Stimulated activated CD8-positive, alpha-beta memory T cell treated with anti-CD3 and anti-CD28 coated beads, Interleukin-7, amount 100 ng/mL, for 1 hour (primary cell): ENCODE measurements around the gene ZCCHC24.

Source experiments
- DNase-seq, 2 donors: peaks; one replicate each; pipeline ENCODE4 v3.0.0-alpha.2; 2020; ENCODE audit warnings: low read depth in 2 of 2

ZCCHC24 gene

DNA sequence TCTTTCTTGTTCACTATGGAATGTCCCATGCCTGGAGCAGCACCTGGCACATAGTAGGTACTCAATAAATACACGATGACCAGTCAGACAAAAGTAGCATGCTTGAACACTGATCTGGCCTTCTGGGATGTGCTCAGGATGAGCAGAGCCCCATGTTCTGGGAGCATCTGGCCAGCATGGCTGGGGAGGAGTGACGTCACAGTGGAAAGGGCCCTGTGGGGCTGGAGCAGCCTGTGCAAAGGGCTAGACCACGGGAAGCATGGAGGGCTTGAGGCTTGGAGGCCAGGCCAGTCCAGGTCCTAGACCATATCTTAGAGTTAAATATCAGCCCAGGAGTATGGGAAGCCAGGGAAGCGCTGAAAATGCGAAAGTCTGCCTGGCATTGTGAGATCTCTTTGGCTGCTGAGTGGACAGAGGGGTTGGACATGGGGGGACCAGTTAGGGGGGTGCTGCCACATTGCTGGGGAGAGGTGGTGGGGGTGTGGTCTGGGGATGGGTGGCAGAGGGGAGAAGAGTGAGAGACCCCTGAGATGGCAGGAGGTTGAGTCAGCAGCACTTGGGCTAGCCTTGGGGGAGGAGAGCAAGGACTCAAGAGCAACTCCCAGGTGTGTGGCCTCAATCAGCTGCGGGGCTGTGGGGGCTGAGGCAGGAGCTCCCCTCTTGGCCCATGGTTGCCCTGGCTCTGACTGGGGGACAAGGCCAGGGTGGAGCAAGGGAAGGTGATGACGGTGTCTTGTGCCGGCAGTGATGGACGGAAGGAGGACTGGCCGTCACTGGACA lies 34.9 kb downstream of the ZCCHC24 start:
- DNase-seq, result no peak

DNA sequence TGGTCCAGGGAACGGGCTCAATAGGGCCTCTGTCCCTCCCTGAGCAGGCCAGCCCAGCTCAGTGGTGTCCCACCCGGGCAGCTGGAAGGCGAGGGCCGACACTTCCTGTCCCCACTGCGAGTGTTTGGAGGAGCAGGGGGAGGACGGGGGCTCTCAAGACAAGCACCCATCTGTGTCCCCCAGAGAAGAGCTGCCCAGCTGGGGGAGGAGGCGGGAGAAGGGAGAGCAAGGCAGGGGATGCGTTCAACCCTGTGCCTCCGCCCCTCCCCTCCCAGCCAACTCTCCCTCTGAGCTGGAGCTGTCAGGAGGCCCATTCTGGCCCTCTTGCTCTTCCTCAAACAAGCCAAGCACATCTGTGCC lies 35.7 kb downstream of the ZCCHC24 start:
- DNase-seq, result no peak

DNA sequence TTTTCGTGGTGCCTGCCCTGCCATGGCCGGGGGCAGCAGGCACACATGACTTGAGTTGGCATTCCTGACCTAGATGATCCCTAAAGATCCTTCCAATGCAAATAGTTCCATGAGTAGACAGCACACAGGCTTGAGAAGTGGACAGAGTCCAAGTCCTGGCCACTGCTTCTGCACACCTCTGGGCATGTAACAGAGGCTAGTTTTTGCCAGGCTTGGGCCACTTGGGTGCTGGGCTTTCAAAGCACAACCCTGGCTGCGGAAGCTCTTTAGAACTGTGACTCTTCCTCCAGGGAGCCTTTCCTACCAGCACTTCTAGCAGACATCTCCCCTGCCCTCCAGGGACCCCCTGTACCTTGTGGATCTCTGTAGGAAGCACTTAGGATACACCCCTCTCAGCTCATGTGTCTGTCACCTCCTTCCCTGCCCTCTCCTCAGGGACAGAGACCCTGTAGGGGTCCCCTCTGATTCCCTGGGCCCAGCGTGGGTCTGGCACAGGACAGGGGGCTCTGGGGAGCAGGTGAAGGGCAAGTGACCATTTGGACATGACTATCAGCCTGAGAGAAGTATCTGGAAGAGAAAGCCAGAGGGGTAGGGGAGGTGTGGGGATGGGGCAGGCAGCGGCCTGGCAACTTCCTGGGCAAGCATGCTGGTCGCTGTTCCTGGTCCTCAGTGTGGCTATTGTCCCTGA lies 36.2 kb downstream of the ZCCHC24 start:
- no peak for DNase-seq

DNA sequence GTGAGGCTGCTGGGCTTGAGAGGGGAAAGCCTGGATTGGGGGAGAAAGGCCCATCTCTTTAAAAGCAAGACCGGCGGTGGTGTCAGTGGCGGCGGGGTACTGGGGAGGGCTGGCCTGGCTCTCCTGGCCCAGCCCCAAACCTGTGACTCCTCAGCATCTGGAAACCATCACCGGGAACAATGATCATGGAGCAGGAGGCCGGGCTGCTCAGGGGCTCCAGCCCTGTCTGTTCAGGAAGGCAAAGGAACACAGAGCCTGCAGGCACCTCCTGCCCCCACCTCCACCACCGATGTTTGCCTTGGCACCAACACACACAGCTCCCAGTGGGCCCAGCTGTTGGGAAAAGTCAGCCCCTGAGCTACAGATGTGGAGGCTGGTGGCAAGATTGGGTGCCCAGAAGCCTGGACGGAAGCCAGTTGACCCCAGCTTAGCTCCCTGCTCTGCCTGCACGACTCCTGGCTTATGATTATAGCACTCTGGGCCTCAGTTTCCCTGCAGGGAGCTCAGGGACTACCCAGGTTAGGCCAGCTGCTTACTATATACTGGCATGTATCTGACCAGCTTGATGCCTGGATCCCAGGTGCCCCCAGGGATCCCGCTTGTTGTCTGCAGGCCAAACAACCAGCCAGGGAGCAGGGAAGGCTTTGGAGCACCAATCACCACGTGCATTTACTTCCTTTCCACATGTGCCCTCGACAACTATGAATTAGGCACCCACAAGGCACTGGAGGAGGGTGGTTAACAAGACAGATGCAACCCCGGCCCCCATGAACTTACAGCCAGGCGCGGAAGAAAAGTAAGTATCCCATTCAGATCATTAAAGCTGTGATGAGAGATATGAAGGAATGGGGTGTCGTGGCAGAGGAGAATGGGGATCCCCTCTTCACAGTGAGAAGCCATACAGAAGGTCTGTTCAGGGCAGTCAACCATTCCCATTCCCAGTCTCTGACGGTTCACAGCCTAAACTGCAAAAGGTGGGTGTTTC lies 37.3 kb downstream of the ZCCHC24 start:
- no peak for DNase-seq

DNA sequence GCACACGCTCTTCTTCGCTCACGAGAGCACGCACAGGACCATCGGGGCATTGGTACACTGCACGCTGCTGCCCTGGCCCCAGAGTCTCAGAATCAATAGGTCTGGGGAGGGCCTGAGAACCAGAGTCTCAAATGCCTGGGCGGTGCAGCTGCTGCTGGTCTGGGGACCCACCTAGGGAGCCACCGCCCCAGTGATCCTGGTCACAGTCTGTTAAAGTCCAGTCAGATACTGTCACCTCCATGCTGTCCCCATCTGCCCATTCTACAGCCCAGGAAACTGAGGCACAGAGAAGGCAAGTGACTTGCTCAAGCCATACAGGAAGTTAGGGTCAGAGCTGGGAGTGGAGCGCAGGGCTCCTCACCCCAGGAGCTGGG lies 38.0 kb downstream of the ZCCHC24 start:
- no peak for DNase-seq

DNA sequence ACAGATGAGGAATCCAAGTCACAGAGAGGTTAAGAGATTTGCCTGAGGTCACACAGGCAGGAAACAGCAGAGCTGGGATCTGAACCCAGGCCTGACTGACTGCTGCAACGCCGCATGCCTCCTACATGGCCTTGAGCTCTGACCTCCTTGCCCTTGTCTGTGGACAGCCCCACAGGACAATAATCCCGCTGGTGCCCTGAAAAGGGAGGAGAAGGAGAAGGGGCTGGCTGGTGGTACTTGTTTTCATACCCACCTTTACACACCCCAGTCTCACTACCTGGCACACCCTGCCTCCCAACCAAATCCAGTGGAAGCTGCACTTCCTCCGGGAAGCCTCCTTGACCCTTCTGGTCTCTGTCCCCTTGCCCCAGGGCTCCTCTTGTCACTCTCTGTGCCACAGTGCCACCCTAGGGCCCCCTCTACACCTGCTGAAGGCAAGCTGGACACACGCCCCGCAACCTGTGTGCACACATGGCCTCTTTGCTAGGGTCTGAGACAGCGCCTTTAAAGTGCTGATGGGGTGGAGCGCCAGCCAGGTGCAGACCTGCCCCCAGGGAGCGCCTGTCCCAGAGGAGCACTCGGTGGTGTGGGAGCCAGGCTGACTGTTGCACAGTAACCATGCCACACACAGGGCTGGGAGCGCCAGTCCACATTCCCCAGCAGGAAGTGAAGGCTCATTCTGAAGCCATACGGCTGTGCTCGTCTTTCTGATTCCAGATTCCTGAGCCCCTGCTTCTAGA lies 38.6 kb downstream of the ZCCHC24 start:
- no peak for DNase-seq

DNA sequence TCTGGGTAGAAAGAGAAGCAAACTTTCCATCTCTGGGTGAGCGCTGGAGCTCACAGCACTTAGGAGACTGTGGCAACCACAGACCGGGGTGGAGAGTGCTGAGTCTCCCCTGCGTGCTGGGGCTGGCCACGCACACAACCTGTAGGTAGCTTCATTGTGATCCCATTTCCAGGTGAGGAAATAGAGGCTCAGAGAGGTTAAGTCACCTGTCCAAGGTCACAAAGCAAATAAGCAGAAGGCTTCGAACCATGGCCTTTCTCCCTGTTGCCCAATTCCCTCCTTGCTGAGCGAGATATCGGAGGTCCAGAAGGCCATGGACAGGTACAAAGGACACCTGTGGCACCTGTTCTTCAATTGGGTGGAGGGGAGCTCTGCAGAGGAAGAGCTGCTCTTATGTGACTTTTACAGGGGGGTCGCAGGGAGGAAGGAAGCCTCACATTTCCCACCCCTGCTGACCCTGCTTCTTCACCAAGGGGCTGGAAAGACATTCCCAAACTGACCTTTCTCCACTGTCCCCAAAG lies 39.4 kb downstream of the ZCCHC24 start:
- no peak for DNase-seq

DNA sequence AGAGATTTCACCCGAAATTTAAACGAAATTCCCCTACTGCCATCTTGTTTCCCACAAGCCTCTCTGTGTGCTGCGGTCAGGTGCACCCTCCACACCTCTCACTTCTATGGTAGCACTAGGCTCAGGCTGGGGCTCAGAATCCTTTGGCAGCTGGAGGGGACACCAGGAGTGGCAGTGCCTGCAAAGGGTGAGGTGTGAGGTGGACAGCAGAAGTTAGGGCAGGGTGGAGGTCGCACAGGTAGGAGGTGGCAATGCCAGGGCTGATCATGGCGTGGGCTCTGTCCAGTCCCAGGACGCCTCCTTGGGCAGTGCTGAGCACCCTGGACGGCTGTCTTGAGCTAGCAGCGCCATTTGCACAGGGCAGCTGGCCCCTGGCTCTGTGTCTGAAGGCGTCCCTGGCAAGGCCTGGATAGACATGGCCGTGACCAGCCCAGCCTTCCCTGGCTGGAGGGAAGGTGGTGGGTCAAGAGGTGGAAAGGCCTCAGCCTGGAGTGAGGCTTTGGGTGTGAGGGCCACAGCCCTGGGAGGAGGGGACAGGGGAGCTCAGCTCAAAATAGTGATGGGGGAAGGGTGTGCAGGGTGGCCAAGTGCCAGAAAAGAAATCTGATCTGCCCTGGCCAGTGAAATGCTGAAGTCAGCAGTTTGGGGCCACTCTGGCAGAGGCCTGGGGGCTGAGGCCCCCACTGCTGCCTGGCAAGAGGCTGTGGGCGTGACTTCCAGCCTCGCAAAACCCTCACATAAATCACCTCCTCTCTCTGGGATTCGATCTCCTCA lies 40.0 kb downstream of the ZCCHC24 start:
- DNase-seq, result no peak

DNA sequence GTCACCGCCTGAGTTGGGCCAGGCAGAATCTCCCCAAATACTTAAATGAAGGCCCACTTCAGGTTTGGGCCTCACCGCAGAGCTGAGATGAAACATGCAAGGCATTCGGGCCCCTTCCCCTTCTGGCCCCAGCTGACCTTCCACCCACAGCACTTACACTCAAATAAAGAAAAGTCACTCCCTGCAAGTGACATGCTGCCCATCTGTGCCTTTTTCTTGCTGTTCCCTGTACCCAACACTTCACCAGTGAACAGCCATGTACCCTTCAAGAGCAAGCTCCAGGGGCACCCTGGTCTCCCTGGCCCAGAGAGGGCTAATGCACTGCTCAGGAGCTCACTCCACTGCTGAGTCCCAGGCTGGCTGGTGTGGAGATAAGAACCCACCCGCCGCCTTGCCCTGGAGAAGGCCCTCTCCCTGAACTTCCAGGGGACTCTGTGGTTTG lies 40.7 kb downstream of the ZCCHC24 start:
- DNase-seq, result no peak

DNA sequence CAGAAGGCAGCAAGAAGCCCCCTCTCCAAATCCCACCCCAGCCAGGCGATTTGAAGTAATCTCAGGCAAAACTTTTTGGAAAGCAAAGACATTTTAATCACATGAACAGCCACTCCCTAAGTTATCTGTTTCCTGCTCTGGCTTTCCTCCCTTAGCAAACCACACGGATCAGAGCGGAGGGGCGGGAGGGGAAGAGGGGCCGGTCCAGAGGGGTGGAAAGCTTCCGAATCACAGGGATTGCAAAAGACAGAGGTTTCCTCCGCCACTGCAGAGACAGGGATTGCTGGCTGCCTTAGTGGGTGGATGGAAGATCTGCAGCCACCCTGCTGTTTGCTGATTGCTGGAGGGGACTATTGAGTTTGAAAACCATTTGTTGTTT lies 41.2 kb downstream of the ZCCHC24 start:
- no peak for DNase-seq

DNA sequence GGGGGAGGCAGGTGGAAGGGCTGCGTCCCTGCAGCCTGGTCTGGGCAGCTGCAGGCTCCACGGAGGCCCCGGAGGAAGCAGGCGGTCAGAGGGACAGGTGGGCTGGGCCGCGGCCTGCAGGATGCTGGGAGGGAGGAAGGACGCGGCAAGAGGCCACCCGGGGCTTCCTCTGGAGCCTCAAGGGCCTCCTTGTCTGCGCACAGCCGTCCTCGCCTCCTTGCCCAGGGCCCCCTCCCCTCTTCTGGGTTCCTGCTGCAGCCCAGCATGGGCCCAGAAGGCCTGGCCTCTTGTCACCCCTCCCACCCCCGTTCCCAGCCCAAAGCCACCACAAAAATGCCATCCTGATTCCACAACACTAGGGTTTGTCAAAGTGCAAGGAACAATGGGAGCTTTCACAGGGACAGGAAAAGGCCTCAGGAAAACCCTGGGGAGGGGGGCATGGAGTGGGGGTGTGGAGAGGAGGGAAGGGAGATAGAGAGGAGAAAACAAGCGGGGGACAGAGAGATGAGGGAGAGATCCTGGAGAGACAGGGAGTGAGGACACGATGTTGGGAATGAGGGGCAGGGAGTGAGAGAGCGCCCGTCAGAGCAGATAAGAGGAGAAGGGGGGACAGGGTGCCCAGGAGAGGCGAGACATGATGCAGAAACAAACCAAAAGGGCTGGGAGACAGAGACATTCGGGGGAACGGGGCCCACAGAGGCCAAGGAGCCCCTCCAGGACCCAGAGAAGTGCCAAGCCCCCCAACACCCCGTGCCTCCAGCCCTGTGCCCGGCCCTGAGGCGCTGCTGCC lies 41.8 kb downstream of the ZCCHC24 start:
- no peak for DNase-seq

DNA sequence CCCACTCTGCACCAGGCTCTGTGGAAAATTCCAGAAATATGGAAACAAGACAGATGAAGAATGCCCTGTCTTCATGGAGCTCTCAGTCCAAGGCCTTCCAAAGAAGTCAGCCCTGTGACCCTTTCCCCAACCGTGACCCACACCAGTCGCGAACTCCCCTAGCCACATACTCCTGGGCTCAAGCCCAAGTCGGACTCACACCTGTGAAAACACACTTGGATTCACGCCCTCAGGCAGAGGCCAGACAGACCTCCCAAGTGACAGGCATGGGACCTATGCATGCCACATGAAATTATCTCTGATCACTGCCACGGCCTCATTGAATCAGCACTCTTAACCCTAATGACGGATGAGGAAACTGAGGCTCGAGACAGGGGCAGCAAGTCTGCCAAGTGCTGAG lies 42.5 kb downstream of the ZCCHC24 start:
- DNase-seq, result no peak

DNA sequence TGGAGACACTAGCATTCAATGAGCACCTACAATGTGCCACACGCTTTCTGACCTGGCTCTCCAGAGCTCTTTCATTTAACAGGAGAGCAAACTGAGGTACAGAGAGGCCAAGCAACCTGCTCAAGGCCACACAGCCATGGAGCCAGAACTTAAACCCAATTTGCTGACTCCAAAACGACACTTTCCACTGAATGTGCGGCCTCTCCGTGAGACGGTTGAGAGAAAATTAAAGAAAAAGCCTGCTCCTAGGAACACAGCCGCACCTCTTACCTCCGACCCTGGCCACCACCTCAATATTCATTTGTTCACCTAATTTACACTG lies 42.8 kb downstream of the ZCCHC24 start:
- no peak for DNase-seq

DNA sequence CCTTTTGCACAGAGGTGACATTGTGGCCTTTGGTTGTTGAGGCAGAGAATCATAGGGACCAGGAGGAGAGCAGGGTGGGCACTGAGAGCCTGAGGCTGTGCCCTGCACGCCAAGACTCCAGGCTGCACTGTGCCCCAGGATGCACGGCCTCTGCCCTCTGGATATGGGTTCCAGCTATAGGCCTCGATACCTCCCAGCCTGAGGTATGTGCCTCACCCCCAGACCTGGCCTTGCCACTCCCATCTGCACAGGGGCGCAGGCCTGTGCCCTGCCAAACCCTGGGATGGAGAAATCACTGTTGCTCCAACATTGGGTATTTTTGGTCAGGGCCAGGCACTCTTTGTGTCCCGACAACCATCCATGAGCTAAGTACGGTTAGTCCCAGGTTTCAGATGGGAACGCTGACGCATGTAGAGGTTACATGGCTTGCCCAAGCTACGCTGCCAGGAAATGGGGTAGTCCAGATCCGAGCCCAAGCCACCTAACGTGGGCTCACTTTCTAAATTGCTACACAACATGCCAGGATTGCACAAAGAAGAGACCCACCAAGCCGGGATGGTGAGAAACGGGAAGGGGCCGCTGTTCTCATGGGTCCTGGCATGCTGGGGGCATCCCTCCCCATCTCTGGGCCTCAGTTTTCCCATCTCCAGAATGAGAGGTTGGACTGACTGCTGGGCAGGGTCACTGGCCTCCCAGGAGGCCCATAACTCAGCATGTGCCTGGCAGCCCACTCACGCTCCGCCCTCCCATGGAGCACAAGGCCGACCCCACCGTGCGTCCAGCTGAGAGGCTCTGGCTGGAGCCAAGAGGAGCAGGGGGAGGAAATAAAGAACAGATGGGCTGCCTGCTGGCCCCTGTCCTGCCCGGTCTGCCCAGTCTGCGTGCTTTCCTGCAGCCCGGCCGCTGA lies 44.2 kb downstream of the ZCCHC24 start:
- no peak for DNase-seq

DNA sequence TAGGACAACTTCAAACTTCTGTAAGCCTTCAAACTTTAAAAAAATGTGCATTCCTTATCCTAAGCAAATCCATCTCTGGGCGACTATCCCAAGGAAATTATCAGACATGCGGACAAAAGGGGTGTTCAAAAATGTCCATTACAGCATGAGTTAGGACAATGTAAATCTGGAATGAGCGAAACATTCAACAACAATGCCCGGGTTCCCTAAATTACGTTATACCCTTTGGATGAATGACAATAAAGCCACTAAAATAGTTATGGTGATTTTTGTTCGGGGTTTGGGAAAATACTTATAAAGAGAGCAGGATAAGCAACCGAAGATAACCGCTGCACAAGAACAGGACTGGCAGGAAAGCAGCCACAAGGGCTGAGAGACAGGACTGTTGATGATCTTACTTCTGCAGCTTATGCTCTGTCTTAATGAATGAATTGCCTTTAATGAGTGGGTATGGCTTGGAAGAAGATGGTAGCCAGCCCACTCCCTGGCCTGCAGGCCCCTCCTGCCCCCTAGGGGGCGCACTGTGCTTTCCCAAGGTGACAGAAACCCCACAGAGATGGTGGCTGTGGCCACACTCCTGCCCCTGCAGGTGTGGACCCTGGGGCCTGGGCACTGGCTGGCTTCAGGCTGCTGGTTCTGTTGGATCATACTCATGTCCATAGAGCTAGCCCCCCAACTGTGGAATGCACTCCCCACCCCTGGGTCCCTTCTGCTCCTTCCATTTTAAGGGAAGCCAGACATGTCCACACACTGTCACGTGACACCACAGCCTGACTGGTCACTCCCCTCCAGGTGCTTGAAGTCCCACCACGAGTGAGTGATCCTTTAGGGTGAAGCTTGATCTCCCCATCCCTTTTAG lies 45.0 kb downstream of the ZCCHC24 start:
- peak in 1 of 2 donors; percentile 19 for DNase-seq

DNA sequence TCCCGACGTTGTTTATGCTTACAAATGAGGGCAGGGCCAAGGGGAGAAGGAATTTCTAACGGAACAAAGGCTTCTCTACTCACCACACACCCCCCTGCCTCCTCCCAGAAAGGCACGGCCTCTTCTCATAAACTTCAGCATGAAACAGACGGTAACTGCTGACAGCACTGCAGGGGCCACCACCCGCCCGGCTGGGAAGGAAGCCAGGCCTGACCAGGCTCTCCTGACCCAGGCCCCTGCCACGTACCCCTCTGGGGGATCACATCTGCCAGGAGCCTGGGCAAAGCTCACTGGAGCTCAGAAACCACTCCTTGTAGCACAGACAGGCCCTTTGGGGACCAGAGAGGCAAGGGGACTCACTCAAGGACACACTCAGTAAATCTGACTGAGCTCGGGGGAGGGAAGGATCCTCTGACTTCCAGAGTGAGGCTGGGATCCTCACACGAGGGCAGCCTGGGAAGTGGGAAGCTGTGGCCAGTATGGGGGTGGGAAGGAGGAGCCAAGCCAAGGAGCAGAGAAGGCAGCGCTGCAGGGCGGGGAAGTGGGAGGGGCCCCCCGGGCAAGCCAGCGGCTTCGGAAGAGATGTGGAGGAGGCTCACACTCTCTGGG lies 46.1 kb downstream of the ZCCHC24 start:
- no peak for DNase-seq

DNA sequence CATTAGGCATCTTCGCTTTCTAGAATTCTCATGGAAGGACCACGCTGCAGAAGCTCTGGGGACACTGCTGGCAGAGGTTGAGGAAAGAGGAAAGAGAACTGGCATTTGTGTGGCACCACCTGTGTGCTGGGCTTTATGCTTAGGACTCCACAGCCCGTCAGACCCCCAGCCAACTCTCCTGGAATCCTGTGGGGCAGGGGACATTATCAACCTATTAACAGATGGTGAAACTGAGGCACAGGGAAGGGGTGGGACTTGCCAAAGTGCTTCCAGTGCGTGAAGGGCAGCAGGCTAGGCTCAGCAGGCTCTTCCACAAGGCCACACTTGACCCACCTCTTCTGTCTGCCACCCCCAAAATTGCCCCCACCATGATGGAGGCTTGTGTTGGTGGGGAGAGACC lies 46.8 kb downstream of the ZCCHC24 start:
- DNase-seq, result no peak
